HG03159 (cell line): ENCODE results near the gene KLHL2.
"Not testable (repeated sequence)": the region's sequence is repeated elsewhere in the genome, so short reads cannot be mapped to it uniquely, and the experiment has no call there.

Experiments used
- ATAC-seq: cut with Tn5 transposase; IDR thresholded peaks from one replicate; pipeline ENCODE4 v1.9.1; 2021; ENCODE audit warnings: mild to moderate bottlenecking, moderate library complexity; ENCODE audit not compliant: unreplicated experiment

Gene KLHL2

GRCh38 chr4:165207431-165208220 lies at the start of gene KLHL2:
KLHL2 (plus strand) TSS chr4:165207561; CDS start chr4:165207877, 316 bp downstream.
- ATAC-seq = peak; percentile 91

- ATAC-seq = no peak
These were observed 48.6 kb upstream of the KLHL2 start for GRCh38 chr4:165158762-165159161.

GRCh38 chr4:165164257-165164656 lies 43.1 kb upstream of the KLHL2 start:
- no peak for ATAC-seq

GRCh38 chr4:165166872-165167271 lies 40.5 kb upstream of the KLHL2 start:
- ATAC-seq = not testable (repeated sequence)

- ATAC-seq = no peak
These were observed 39.7 kb upstream of the KLHL2 start for GRCh38 chr4:165167650-165168049.

GRCh38 chr4:165170819-165171218 lies 36.5 kb upstream of the KLHL2 start:
- no peak for ATAC-seq

GRCh38 chr4:165175470-165175869 lies 31.9 kb upstream of the KLHL2 start:
- not testable (repeated sequence) for ATAC-seq

GRCh38 chr4:165175879-165176278 lies 31.5 kb upstream of the KLHL2 start:
- no peak for ATAC-seq

GRCh38 chr4:165177725-165178666 lies 29.4 kb upstream of the KLHL2 start:
- ATAC-seq = peak; percentile 69

GRCh38 chr4:165184220-165184619 lies 23.1 kb upstream of the KLHL2 start:
- ATAC-seq = no peak

- not testable (repeated sequence) for ATAC-seq
These were observed 22.4 kb upstream of the KLHL2 start for GRCh38 chr4:165184998-165185397.

GRCh38 chr4:165185448-165185847 lies 21.9 kb upstream of the KLHL2 start:
- no peak for ATAC-seq

GRCh38 chr4:165190591-165191347 lies 16.6 kb upstream of the KLHL2 start:
- no peak for ATAC-seq

GRCh38 chr4:165191348-165191656 lies 16.1 kb upstream of the KLHL2 start:
- no peak for ATAC-seq

GRCh38 chr4:165191814-165192499 lies 15.4 kb upstream of the KLHL2 start:
- ATAC-seq = no peak

- ATAC-seq = no peak
These were observed 14.9 kb upstream of the KLHL2 start for GRCh38 chr4:165192500-165192898.

- ATAC-seq = no peak
These were observed 14.4 kb upstream of the KLHL2 start for GRCh38 chr4:165192956-165193355.

GRCh38 chr4:165194368-165194767 lies 13.0 kb upstream of the KLHL2 start:
- ATAC-seq = no peak

- ATAC-seq = no peak
These were observed 9.0 kb upstream of the KLHL2 start for GRCh38 chr4:165198329-165198728.

- ATAC-seq = no peak
These were observed 8.1 kb upstream of the KLHL2 start for GRCh38 chr4:165199286-165199685.

GRCh38 chr4:165199722-165200121 lies 7.6 kb upstream of the KLHL2 start:
- ATAC-seq = no peak
